Thoracic aorta (tissue), 2 donors: ENCODE data around the gene FOXE1. TPM values are rescaled to one million over a fixed set of nuclear protein-coding genes. Genes with fewer than 3 reads are reported as not detected.

Experiments used
- ATAC-seq: fragments of 150-250 bp; one replicate; pipeline ENCODE4 v1.8.0; 2017; ENCODE audit warnings: low read depth; ENCODE audit not compliant: insufficient number of reproducible peaks, low FRiP score
- DNase-seq: peaks from one replicate; pipeline ENCODE4 v3.0.0-alpha.2; 2020; ENCODE audit warnings: low spot score
- H3K27ac ChIP-seq, 2 donors: fragments of 200-600 bp; sonication (generic); 1 replicate in 1 of 2; 2 replicates in 1 of 2; pipeline ENCODE4 v1.5.1; 2016; ENCODE audit warnings: mild to moderate bottlenecking in 2 of 2, moderate library complexity in 2 of 2
- H3K27me3 ChIP-seq: fragments of 200-600 bp; sonication (generic); replicated peaks from 2 replicates; pipeline ENCODE4 v1.6.0; 2016; ENCODE audit warnings: mild to moderate bottlenecking; ENCODE audit not compliant: insufficient read depth
- H3K36me3 ChIP-seq: fragments of 200-600 bp; sonication (generic); one replicate; pipeline ENCODE4 v1.5.1; 2016
- H3K4me1 ChIP-seq, 2 donors: fragments of 200-600 bp; sonication (generic); 1 replicate in 1 of 2; 2 replicates in 1 of 2; pipeline versions ENCODE4 v1.5.1 to v1.6.0; 2016; ENCODE audit warnings: low read depth in 2 of 2, mild to moderate bottlenecking in 1 of 2; ENCODE audit not compliant: control insufficient read depth in 1 of 2
- H3K4me3 ChIP-seq: fragments of 200-600 bp; sonication (generic); 2 replicates; pipeline ENCODE4 v1.5.1; 2016; ENCODE audit warnings: mild to moderate bottlenecking
- H3K9me3 ChIP-seq: fragments of 200-600 bp; sonication (generic); 2 replicates; pipeline ENCODE4 v1.5.1; 2016
- CTCF ChIP-seq: fragments of 200-600 bp; sonication (generic); IDR thresholded peaks from one replicate; pipeline ENCODE4 v1.5.1; 2019; ENCODE audit warnings: antibody characterized with exemption
- total RNA-seq, 2 donors: library from RNA; depleted of rRNA; stranded (reverse); fragments of >200 nt; gene quantifications; one replicate each; pipeline versions ENCODE4 v1.1.0 to v1.2.3, GENCODE V29; 2016

The FOXE1 gene
- total RNA-seq, 2 donors from 2014 or later: 0.21 to 0.68 TPM

GRCh38 chr9:97866300-97866699 lies 13.3 kb downstream of the FOXE1 start:
- no peak for TF ChIP-seq CTCF
- H3K4me1 ChIP-seq: no peaks in the 10 kb centered on the region
- no peak overlapping the region for H3K27ac ChIP-seq
- no peak for ATAC-seq
- no peaks in the 10 kb centered on the region for H3K36me3 ChIP-seq
- DNase-seq: no peak
- no peak overlapping the region for H3K4me3 ChIP-seq
- H3K27me3 ChIP-seq: no peaks in the 10 kb centered on the region
- peaks cover 8% of the 10 kb centered on the region for H3K9me3 ChIP-seq

- no peak for TF ChIP-seq CTCF
- Histone ChIP-seq H3K27me3 (no peaks in the 10 kb centered on the region), H3K36me3 (no peaks in the 10 kb centered on the region), H3K4me1 (no peaks in the 10 kb centered on the region), H3K27ac (no peak overlapping the region), H3K4me3 (no peak overlapping the region), H3K9me3 (peaks cover 8% of the 10 kb centered on the region)
- DNase-seq: no peak
- no peak for ATAC-seq
These were observed 13.8 kb downstream of the FOXE1 start for GRCh38 chr9:97866848-97867247.

- TF ChIP-seq CTCF: no peak
- H3K27ac ChIP-seq: no peak overlapping the region
- no peaks in the 10 kb centered on the region for H3K27me3 ChIP-seq
- DNase-seq (no peak), ATAC-seq (no peak)
- H3K9me3 ChIP-seq: peaks cover 8% of the 10 kb centered on the region
- no peak overlapping the region for H3K4me3 ChIP-seq
- no peaks in the 10 kb centered on the region for H3K4me1 ChIP-seq
- H3K36me3 ChIP-seq: no peaks in the 10 kb centered on the region
These were observed 15.8 kb downstream of the FOXE1 start for GRCh38 chr9:97868859-97869258.

- no peaks in the 10 kb centered on the region for H3K36me3 ChIP-seq
- no peak for TF ChIP-seq CTCF
- DNase-seq: no peak
- H3K27ac ChIP-seq: no peak overlapping the region
- H3K4me3 ChIP-seq: no peak overlapping the region
- H3K4me1 ChIP-seq: no peaks in the 10 kb centered on the region
- H3K9me3 ChIP-seq: no peaks in the 10 kb centered on the region
- no peaks in the 10 kb centered on the region for H3K27me3 ChIP-seq
- no peak for ATAC-seq
These were observed 20.4 kb downstream of the FOXE1 start for GRCh38 chr9:97873425-97873824.

GRCh38 chr9:97873882-97874281 lies 20.9 kb downstream of the FOXE1 start:
- TF ChIP-seq CTCF: no peak
- DNase-seq: no peak
- ATAC-seq: no peak
- no peaks in the 10 kb centered on the region for H3K27me3 ChIP-seq
- H3K27ac ChIP-seq: no peak overlapping the region
- H3K4me3 ChIP-seq: no peak overlapping the region
- H3K36me3 ChIP-seq: no peaks in the 10 kb centered on the region
- no peaks in the 10 kb centered on the region for H3K9me3 ChIP-seq
- H3K4me1 ChIP-seq: no peaks in the 10 kb centered on the region
